ENCODE results near the gene MACROD2.

Gene MACROD2

GRCh38 chr20:15928946-15929345, 1933.6 kb downstream of the MACROD2 start:
- no peak overlapping the region for H3K27ac ChIP-seq
- H3K4me1 ChIP-seq: peaks cover 0 to 33% (median 15%) of the 10 kb centered on the region in 10 experiments; a peak in 13 of 20 replicates
- H3K27me3 ChIP-seq: no peaks in the 10 kb centered on the region
- peaks cover 4 to 58% (median 21%) of the 10 kb centered on the region in 11 experiments; a peak in 17 of 22 replicates for H3K9me3 ChIP-seq (replicated peaks in 1 of 11)
- H3K4me3 ChIP-seq: no peak overlapping the region
- no peak overlapping the region for H3K4me2 ChIP-seq
- H3K36me3 ChIP-seq: no peaks in the 10 kb centered on the region
- TF ChIP-seq Cebpa-rat (IDR thresholded peaks at IDR 0.05): no peak
- H3K9ac ChIP-seq: no peak overlapping the region
- H4K20me1 ChIP-seq: no peaks in the 10 kb centered on the region

GRCh38 chr20:15930311-15931305, 1935.3 kb downstream of the MACROD2 start:
- peaks cover 0 to 33% (median 15%) of the 10 kb centered on the region in 10 experiments; a peak in 13 of 20 replicates for H3K4me1 ChIP-seq
- H4K20me1 ChIP-seq: no peaks in the 10 kb centered on the region
- H3K27me3 ChIP-seq: no peaks in the 10 kb centered on the region
- H3K36me3 ChIP-seq: no peaks in the 10 kb centered on the region
- no peak overlapping the region for H3K4me3 ChIP-seq
- H3K9me3 ChIP-seq (replicated peaks in 1 of 11): peaks cover 10 to 71% (median 31%) of the 10 kb centered on the region in 11 experiments; a peak in 20 of 22 replicates
- TF ChIP-seq Cebpa-rat (IDR thresholded peaks at IDR 0.05): no peak
- no peak overlapping the region for H3K9ac ChIP-seq
- peak overlapping the region in 9 of 11 experiments; percentile 2 to 45 (median 16); a peak in 9 of 22 replicates for H3K4me2 ChIP-seq
- no peak overlapping the region for H3K27ac ChIP-seq

GRCh38 chr20:15931897-15932296, 1936.6 kb downstream of the MACROD2 start:
- Histone ChIP-seq H4K20me1 (no peaks in the 10 kb centered on the region), H3K4me1 (peaks cover 4 to 38% (median 20%) of the 10 kb centered on the region in 10 experiments), H3K4me3 (no peak overlapping the region), H3K27me3 (no peaks in the 10 kb centered on the region), H3K9ac (no peak overlapping the region), H3K4me2 (no peak overlapping the region), H3K9me3 (replicated peaks in 1 of 11) (peaks cover 8 to 65% (median 31%) of the 10 kb centered on the region in 11 experiments; a peak in 20 of 22 replicates), H3K27ac (no peak overlapping the region), H3K36me3 (no peaks in the 10 kb centered on the region)
- no peak for TF ChIP-seq Cebpa-rat (IDR thresholded peaks at IDR 0.05)

GRCh38 chr20:15937179-15937578, 1941.9 kb downstream of the MACROD2 start:
- Histone ChIP-seq H3K4me1 (peaks cover 10 to 33% (median 18%) of the 10 kb centered on the region in 10 experiments), H3K9ac (peak overlapping the region in 1 of 11 experiments; percentile 44; a peak in 2 of 22 replicates), H3K36me3 (peaks cover 0 to 28% (median 0%) of the 10 kb centered on the region in 11 experiments; a peak in 10 of 22 replicates), H3K4me2 (peak overlapping the region; percentile 11 to 83 (median 66); a peak in 20 of 22 replicates), H3K9me3 (replicated peaks in 1 of 11) (peaks cover 19 to 74% (median 59%) of the 10 kb centered on the region in 11 experiments), H3K4me3 (peak overlapping the region in 2 of 10 experiments; percentile 8 to 30; a peak in 2 of 20 replicates), H3K27me3 (no peaks in the 10 kb centered on the region), H4K20me1 (no peaks in the 10 kb centered on the region), H3K27ac (peak overlapping the region in 4 of 11 experiments; percentile 33 to 51 (median 42); a peak in 6 of 22 replicates)
- TF ChIP-seq Cebpa-rat (IDR thresholded peaks at IDR 0.05): no peak

- Histone ChIP-seq H3K27me3 (no peaks in the 10 kb centered on the region), H3K36me3 (peaks cover 0 to 30% (median 0%) of the 10 kb centered on the region in 11 experiments; a peak in 10 of 22 replicates)
Measured at GRCh38 chr20:15938847-15939246, 1943.5 kb downstream of the MACROD2 start.

GRCh38 chr20:15940127-15940526, 1944.8 kb downstream of the MACROD2 start:
- Histone ChIP-seq H3K4me2 (no peak overlapping the region), H3K36me3 (peaks cover 0 to 30% (median 0%) of the 10 kb centered on the region in 11 experiments; a peak in 10 of 22 replicates), H3K4me1 (peaks cover 10 to 24% (median 18%) of the 10 kb centered on the region in 10 experiments), H3K27ac (no peak overlapping the region), H3K9ac (no peak overlapping the region), H4K20me1 (no peaks in the 10 kb centered on the region), H3K9me3 (replicated peaks in 1 of 11) (peaks cover 19 to 66% (median 54%) of the 10 kb centered on the region in 11 experiments), H3K27me3 (no peaks in the 10 kb centered on the region), H3K4me3 (no peak overlapping the region)
- TF ChIP-seq Cebpa-rat (IDR thresholded peaks at IDR 0.05): peak in 3 of 11 experiments; percentile 11 to 62 (median 27); a peak in 1 of 22 replicates

More at GRCh38 chr20:15938847-15939246, 1943.5 kb downstream of the MACROD2 start:
- Histone ChIP-seq H3K27ac (no peak overlapping the region), H3K4me1 (peaks cover 10 to 24% (median 18%) of the 10 kb centered on the region in 10 experiments), H3K9me3 (replicated peaks in 1 of 11) (peaks cover 19 to 79% (median 64%) of the 10 kb centered on the region in 11 experiments), H3K4me3 (peak overlapping the region in 3 of 10 experiments; percentile 11 to 31 (median 12); a peak in 2 of 20 replicates), H3K4me2 (no peak overlapping the region), H4K20me1 (no peaks in the 10 kb centered on the region), H3K9ac (no peak overlapping the region)
- no peak for TF ChIP-seq Cebpa-rat (IDR thresholded peaks at IDR 0.05)

- Histone ChIP-seq H4K20me1 (no peaks in the 10 kb centered on the region), H3K27me3 (no peaks in the 10 kb centered on the region), H3K4me1 (peaks cover 3 to 16% (median 11%) of the 10 kb centered on the region in 10 experiments), H3K4me3 (no peak overlapping the region), H3K36me3 (peaks cover 0 to 30% (median 0%) of the 10 kb centered on the region in 11 experiments; a peak in 10 of 22 replicates), H3K4me2 (no peak overlapping the region), H3K27ac (no peak overlapping the region), H3K9me3 (replicated peaks in 1 of 11) (peaks cover 19 to 62% (median 47%) of the 10 kb centered on the region in 11 experiments), H3K9ac (no peak overlapping the region)
- TF ChIP-seq Cebpa-rat (IDR thresholded peaks at IDR 0.05): no peak
Measured at GRCh38 chr20:15942130-15942529, 1946.8 kb downstream of the MACROD2 start.

GRCh38 chr20:15945289-15945688, 1950.0 kb downstream of the MACROD2 start:
- Histone ChIP-seq H3K27ac (no peak overlapping the region), H3K9me3 (replicated peaks in 1 of 11) (peaks cover 2 to 42% (median 24%) of the 10 kb centered on the region in 11 experiments; a peak in 21 of 22 replicates), H3K9ac (no peak overlapping the region), H3K4me1 (no peaks in the 10 kb centered on the region), H3K36me3 (peaks cover 0 to 9% (median 0%) of the 10 kb centered on the region in 11 experiments; a peak in 6 of 22 replicates), H3K27me3 (no peaks in the 10 kb centered on the region), H3K4me3 (no peak overlapping the region), H4K20me1 (no peaks in the 10 kb centered on the region), H3K4me2 (no peak overlapping the region)
- TF ChIP-seq Cebpa-rat (IDR thresholded peaks at IDR 0.05): no peak

GRCh38 chr20:15949391-15949790, 1954.1 kb downstream of the MACROD2 start:
- TF ChIP-seq Cebpa-rat (IDR thresholded peaks at IDR 0.05): no peak
- H3K27ac ChIP-seq: no peak overlapping the region
- no peaks in the 10 kb centered on the region for H4K20me1 ChIP-seq
- no peak overlapping the region for H3K9ac ChIP-seq
- peaks cover 0 to 29% (median 10%) of the 10 kb centered on the region in 11 experiments; a peak in 10 of 22 replicates for H3K9me3 ChIP-seq (replicated peaks in 1 of 11)
- no peaks in the 10 kb centered on the region for H3K27me3 ChIP-seq
- H3K4me3 ChIP-seq: no peak overlapping the region
- H3K36me3 ChIP-seq: peaks cover 0 to 8% (median 0%) of the 10 kb centered on the region in 11 experiments; a peak in 2 of 22 replicates
- H3K4me1 ChIP-seq: no peaks in the 10 kb centered on the region
- no peak overlapping the region for H3K4me2 ChIP-seq

Data from BLaER1 treated with 17β-estradiol and CSF1 and Interleukin-3, amounts not matched to agents 10 nM and 100 nM (cell line).